Neural cell (in vitro differentiated cells): Measurements from ENCODE around the gene TIAM2. TPM values are rescaled to one million over a fixed set of nuclear protein-coding genes. Genes with fewer than 3 reads are reported as not detected.

Source experiments
- H2AFZ ChIP-seq: fragments of 200-600, 300-800 bp; sonication (generic), shearing (Covaris generic); 2 replicates; pipeline ENCODE4 v1.6.0; 2014; ENCODE audit warnings: low read depth, mild to moderate bottlenecking, antibody characterized with exemption, low read length, moderate library complexity
- H3F3A ChIP-seq: fragments of 200-600 bp; shearing (Covaris generic); 2 replicates; pipeline ENCODE4 v1.6.1; 2016; ENCODE audit warnings: mild to moderate bottlenecking, moderate library complexity, mixed read lengths, antibody characterized with exemption, low read length; ENCODE audit not compliant: insufficient read depth, poor library complexity, severe bottlenecking
- H3K27ac ChIP-seq: fragments of 200-600, 300-800 bp; sonication (generic), shearing (Covaris generic); 2 replicates; pipeline ENCODE4 v1.5.1; 2014; ENCODE audit warnings: mild to moderate bottlenecking, low read length, moderate library complexity
- H3K27me3 ChIP-seq: fragments of 300-800, 200-600 bp; sonication (generic), shearing (Covaris generic); 2 replicates; pipeline ENCODE4 v1.6.0; 2014; ENCODE audit warnings: mild to moderate bottlenecking, low read depth, low read length, moderate library complexity; ENCODE audit not compliant: insufficient read depth
- H3K36me3 ChIP-seq: fragments of 300-800, 200-600 bp; sonication (generic), shearing (Covaris generic); 2 replicates; pipeline ENCODE4 v1.5.1; 2014; ENCODE audit warnings: mild to moderate bottlenecking, antibody characterized with exemption, low read length, moderate library complexity; ENCODE audit not compliant: insufficient read depth
- H3K4me2 ChIP-seq: fragments of 300-800, 200-600 bp; sonication (generic), shearing (Covaris generic); 2 replicates; pipeline ENCODE4 v1.6.0; 2014; ENCODE audit warnings: mild to moderate bottlenecking, low read length
- H3K4me3 ChIP-seq: fragments of 300-800, 200-600 bp; sonication (generic), shearing (Covaris generic); 2 replicates; pipeline ENCODE4 v1.5.1; 2014; ENCODE audit warnings: mild to moderate bottlenecking, low read length, moderate library complexity
- H3K79me2 ChIP-seq: fragments of 200-600 bp; shearing (Covaris generic); replicated peaks from 2 replicates; pipeline ENCODE4 v1.6.0; 2014; ENCODE audit warnings: mild to moderate bottlenecking, low read length, moderate library complexity; ENCODE audit not compliant: insufficient read depth
- H3K9ac ChIP-seq: fragments of 300-800, 200-600 bp; sonication (generic), shearing (Covaris generic); 2 replicates; pipeline ENCODE4 v1.6.1; 2016; ENCODE audit warnings: mild to moderate bottlenecking, low read length, mixed read lengths
- H3K9me2 ChIP-seq: fragments of 200-600 bp; shearing (Covaris generic); 2 replicates; pipeline ENCODE4 v1.6.1; 2016; ENCODE audit warnings: mild to moderate bottlenecking, low read length, mixed read lengths; ENCODE audit not compliant: insufficient read depth
- H3K9me3 ChIP-seq: fragments of 200-600, 300-800 bp; sonication (generic), shearing (Covaris generic); 2 replicates; pipeline ENCODE4 v1.6.1; 2016; ENCODE audit warnings: mild to moderate bottlenecking, mixed run types, low read length, moderate library complexity, mixed read lengths
- H4K20me1 ChIP-seq: fragments of 200-600 bp; shearing (Covaris generic); 2 replicates; pipeline ENCODE4 v1.6.1; 2016; ENCODE audit warnings: mild to moderate bottlenecking, mixed run types; ENCODE audit not compliant: insufficient read depth
- EP300 ChIP-seq: fragments of 450-650 bp; conservative IDR thresholded peaks from 2 replicates; pipeline ENCODE4 v1.6.1; 2014; ENCODE audit warnings: antibody characterized with exemption, mild to moderate bottlenecking, moderate library complexity; ENCODE audit not compliant: poor library complexity, severe bottlenecking
- EZH2 ChIP-seq: fragments of 200-600, 300-800 bp; shearing (Covaris generic), sonication (generic); IDR thresholded peaks from 2 replicates; pipeline ENCODE4 v1.6.1; 2014; ENCODE audit warnings: antibody characterized with exemption, low read length, borderline replicate concordance, mild to moderate bottlenecking; ENCODE audit not compliant: insufficient read depth, poor library complexity, severe bottlenecking
- MXI1 ChIP-seq: fragments of 450-650 bp; conservative IDR thresholded peaks from 2 replicates; pipeline ENCODE4 v1.6.1; 2014; ENCODE audit warnings: antibody characterized with exemption, mild to moderate bottlenecking; ENCODE audit not compliant: poor library complexity, severe bottlenecking
- POLR2AphosphoS5 ChIP-seq: IDR thresholded peaks from 2 replicates; pipeline ENCODE4 v1.6.1; 2012
- RAD21 ChIP-seq: fragments of 450-650 bp; conservative IDR thresholded peaks from 2 replicates; pipeline ENCODE4 v1.6.1; 2014; ENCODE audit warnings: antibody characterized with exemption, mild to moderate bottlenecking, moderate library complexity
- SMC3 ChIP-seq: fragments of 450-650 bp; conservative IDR thresholded peaks from 2 replicates; pipeline ENCODE4 v1.6.1; 2014; ENCODE audit warnings: antibody characterized with exemption, mild to moderate bottlenecking, moderate library complexity; ENCODE audit not compliant: poor library complexity
- TAF1 ChIP-seq: IDR thresholded peaks from 2 replicates; pipeline ENCODE4 v1.6.1; 2012; ENCODE audit warnings: low read depth
- polyA plus RNA-seq: library from polyadenylated mRNA; depleted of rRNA; stranded (reverse); fragments of >200 nt; gene quantifications from 2 replicates; pipeline ENCODE4 v1.2.3, GENCODE V29; 2014
- TF ChIP-seq, protein P1 (sequence below): IDR thresholded peaks from 2 replicates; pipeline ENCODE4 v1.6.1; 2012; ENCODE audit warnings: borderline replicate concordance
- TF ChIP-seq, protein P2 (sequence below): fragments of 450-650 bp; IDR thresholded peaks from 2 replicates; pipeline ENCODE4 v1.5.1; 2014; ENCODE audit warnings: antibody characterized with exemption, mild to moderate bottlenecking, moderate library complexity; ENCODE audit not compliant: poor library complexity, severe bottlenecking

TIAM2 gene
- polyA plus RNA-seq, 1 donor from 2014 or later, result 73.3 TPM

DNA sequence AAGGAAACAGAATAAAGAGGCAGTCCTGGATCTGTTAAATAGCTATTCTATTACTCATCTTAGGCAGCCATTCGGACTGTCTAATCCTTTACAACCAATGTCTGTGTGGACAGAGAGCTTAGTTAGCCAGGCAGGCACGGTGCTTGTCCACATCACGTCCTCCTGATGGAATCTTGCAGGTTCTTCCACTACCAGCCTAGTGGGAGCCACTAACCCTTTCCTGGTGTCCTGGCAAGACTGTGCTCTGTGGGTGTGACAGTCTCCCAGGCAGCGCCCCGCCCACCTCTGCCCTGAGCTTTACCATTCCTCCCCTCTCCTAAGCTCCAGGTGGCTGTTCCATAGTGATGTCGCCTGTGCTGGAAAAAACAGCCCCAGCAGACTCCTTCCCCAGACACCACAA, 190.4 kb downstream of the TIAM2 start:
- no peaks in the 10 kb centered on the region for H3K36me3 ChIP-seq
- H4K20me1 ChIP-seq, result no peaks in the 10 kb centered on the region
- no peaks in the 10 kb centered on the region for H3K9me3 ChIP-seq
- H3F3A ChIP-seq, result peaks cover 3% of the 10 kb centered on the region
- H3K4me2 ChIP-seq, result no peak overlapping the region
- TF ChIP-seq, protein P1, sequence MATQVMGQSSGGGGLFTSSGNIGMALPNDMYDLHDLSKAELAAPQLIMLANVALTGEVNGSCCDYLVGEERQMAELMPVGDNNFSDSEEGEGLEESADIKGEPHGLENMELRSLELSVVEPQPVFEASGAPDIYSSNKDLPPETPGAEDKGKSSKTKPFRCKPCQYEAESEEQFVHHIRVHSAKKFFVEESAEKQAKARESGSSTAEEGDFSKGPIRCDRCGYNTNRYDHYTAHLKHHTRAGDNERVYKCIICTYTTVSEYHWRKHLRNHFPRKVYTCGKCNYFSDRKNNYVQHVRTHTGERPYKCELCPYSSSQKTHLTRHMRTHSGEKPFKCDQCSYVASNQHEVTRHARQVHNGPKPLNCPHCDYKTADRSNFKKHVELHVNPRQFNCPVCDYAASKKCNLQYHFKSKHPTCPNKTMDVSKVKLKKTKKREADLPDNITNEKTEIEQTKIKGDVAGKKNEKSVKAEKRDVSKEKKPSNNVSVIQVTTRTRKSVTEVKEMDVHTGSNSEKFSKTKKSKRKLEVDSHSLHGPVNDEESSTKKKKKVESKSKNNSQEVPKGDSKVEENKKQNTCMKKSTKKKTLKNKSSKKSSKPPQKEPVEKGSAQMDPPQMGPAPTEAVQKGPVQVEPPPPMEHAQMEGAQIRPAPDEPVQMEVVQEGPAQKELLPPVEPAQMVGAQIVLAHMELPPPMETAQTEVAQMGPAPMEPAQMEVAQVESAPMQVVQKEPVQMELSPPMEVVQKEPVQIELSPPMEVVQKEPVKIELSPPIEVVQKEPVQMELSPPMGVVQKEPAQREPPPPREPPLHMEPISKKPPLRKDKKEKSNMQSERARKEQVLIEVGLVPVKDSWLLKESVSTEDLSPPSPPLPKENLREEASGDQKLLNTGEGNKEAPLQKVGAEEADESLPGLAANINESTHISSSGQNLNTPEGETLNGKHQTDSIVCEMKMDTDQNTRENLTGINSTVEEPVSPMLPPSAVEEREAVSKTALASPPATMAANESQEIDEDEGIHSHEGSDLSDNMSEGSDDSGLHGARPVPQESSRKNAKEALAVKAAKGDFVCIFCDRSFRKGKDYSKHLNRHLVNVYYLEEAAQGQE, result no peak
- no peak for TF ChIP-seq POLR2AphosphoS5
- no peak for TF ChIP-seq SMC3
- no peak for TF ChIP-seq EZH2
- TF ChIP-seq, protein P2, sequence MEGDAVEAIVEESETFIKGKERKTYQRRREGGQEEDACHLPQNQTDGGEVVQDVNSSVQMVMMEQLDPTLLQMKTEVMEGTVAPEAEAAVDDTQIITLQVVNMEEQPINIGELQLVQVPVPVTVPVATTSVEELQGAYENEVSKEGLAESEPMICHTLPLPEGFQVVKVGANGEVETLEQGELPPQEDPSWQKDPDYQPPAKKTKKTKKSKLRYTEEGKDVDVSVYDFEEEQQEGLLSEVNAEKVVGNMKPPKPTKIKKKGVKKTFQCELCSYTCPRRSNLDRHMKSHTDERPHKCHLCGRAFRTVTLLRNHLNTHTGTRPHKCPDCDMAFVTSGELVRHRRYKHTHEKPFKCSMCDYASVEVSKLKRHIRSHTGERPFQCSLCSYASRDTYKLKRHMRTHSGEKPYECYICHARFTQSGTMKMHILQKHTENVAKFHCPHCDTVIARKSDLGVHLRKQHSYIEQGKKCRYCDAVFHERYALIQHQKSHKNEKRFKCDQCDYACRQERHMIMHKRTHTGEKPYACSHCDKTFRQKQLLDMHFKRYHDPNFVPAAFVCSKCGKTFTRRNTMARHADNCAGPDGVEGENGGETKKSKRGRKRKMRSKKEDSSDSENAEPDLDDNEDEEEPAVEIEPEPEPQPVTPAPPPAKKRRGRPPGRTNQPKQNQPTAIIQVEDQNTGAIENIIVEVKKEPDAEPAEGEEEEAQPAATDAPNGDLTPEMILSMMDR, result no peak
- TF ChIP-seq RAD21, result no peak
- no peak for TF ChIP-seq MXI1
- TF ChIP-seq EP300, result no peak
- TF ChIP-seq TAF1, result no peak
- no peaks in the 10 kb centered on the region for H3K27me3 ChIP-seq
- no peak overlapping the region for H3K4me3 ChIP-seq
- H3K9ac ChIP-seq, result no peak overlapping the region
- H2AFZ ChIP-seq, result no peak overlapping the region
- no peak overlapping the region for H3K27ac ChIP-seq
- no peaks in the 10 kb centered on the region for H3K9me2 ChIP-seq
- H3K79me2 ChIP-seq, result no peaks in the 10 kb centered on the region

DNA sequence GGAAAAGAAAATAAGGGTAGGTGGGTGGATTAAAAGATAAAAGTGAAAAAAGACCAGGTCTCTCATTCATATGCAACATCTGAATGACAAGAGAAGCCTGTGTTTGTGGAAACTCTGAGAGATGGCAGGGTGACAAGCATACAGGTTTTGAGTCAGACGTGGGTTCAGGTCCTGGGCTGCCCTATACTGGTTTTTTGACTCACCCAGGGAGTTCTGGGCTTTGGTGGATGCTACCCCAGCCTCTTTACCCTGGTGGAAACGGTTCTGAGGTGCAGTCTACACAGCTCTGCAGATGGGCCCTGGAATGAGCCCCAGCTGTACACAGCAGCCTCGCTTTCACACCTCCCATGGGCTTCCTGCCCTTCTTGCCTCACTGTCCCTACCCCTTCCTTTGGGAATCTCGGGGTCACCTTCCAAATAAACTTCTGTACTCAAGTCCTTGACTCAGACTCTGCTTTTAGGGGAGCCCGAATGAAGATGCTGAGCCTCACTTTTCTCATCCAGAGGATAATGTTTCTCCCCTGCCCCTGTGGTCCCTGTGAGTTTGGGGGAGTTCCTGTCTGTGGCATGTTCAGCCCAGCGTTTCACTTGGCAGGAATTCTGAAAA, 191.0 kb downstream of the TIAM2 start:
- Histone ChIP-seq H3K79me2 (no peaks in the 10 kb centered on the region), H3K9ac (no peak overlapping the region), H4K20me1 (no peaks in the 10 kb centered on the region), H3K4me3 (no peak overlapping the region), H3K9me3 (no peaks in the 10 kb centered on the region), H3K27ac (no peak overlapping the region), H3F3A (peaks cover 3% of the 10 kb centered on the region), H3K27me3 (no peaks in the 10 kb centered on the region), H3K4me2 (no peak overlapping the region), H3K36me3 (no peaks in the 10 kb centered on the region), H3K9me2 (no peaks in the 10 kb centered on the region), H2AFZ (no peak overlapping the region)
- TF ChIP-seq EZH2 (no peak), SMC3 (no peak), POLR2AphosphoS5 (no peak), EP300 (no peak), TAF1 (no peak), RAD21 (no peak), MXI1 (no peak)
- TF ChIP-seq, protein P1, result no peak
- TF ChIP-seq, protein P2, result no peak
